Trophoblast cell (in vitro differentiated cells and primary cell): ENCODE measurements around the gene MILR1.

ENCODE experiments used
- DNase-seq, 2 donors: peaks; one replicate each; pipeline ENCODE4 v3.0.0-alpha.2; 2016
- H2AFZ ChIP-seq: 2 replicates; pipeline ENCODE4 v1.6.1; 2013; ENCODE audit warnings: low read length, moderate library complexity, mild to moderate bottlenecking; ENCODE audit not compliant: insufficient read depth, poor library complexity
- H2AK5ac ChIP-seq: 2 replicates; pipeline ENCODE4 v1.6.1; 2013; ENCODE audit warnings: mild to moderate bottlenecking, low read length
- H2BK120ac ChIP-seq: 2 replicates; pipeline ENCODE4 v1.6.1; 2013; ENCODE audit warnings: low read length, mild to moderate bottlenecking, moderate library complexity; ENCODE audit not compliant: insufficient read depth, poor library complexity
- H2BK12ac ChIP-seq: 2 replicates; pipeline ENCODE4 v1.6.1; 2013; ENCODE audit warnings: mild to moderate bottlenecking, low read length, moderate library complexity
- H2BK5ac ChIP-seq: 2 replicates; pipeline ENCODE4 v1.6.1; 2013; ENCODE audit warnings: low read length, low read depth, moderate library complexity, mild to moderate bottlenecking; ENCODE audit not compliant: poor library complexity
- H3K14ac ChIP-seq: 2 replicates; pipeline ENCODE4 v1.6.1; 2013; ENCODE audit warnings: mild to moderate bottlenecking, low read length
- H3K18ac ChIP-seq: 2 replicates; pipeline ENCODE4 v1.6.1; 2013; ENCODE audit warnings: mild to moderate bottlenecking, low read length
- H3K23ac ChIP-seq: 2 replicates; pipeline ENCODE4 v1.6.1; 2013; ENCODE audit warnings: low read length
- H3K27ac ChIP-seq: 2 replicates; pipeline ENCODE4 v1.5.1; 2013; ENCODE audit warnings: low read depth, mild to moderate bottlenecking, inconsistent platforms, low read length, moderate library complexity
- H3K27me3 ChIP-seq: 2 replicates; pipeline ENCODE4 v1.6.1; 2013; ENCODE audit warnings: inconsistent platforms, mild to moderate bottlenecking, low read length, moderate library complexity; ENCODE audit not compliant: insufficient read depth
- H3K36me3 ChIP-seq, 2 experiments: 1 replicate in 1 of 2; 2 replicates in 1 of 2; pipeline ENCODE4 v1.6.1; 2013; ENCODE audit warnings: low read length in 2 of 2, mild to moderate bottlenecking in 2 of 2, moderate library complexity in 1 of 2; ENCODE audit not compliant: insufficient read depth in 2 of 2, control insufficient read depth in 1 of 2
- H3K4ac ChIP-seq: 2 replicates; pipeline ENCODE4 v1.6.1; 2013; ENCODE audit warnings: low read depth, mild to moderate bottlenecking, low read length, moderate library complexity
- H3K4me1 ChIP-seq, 2 experiments: 1 replicate in 1 of 2; 2 replicates in 1 of 2; pipeline ENCODE4 v1.6.1; 2013; ENCODE audit warnings: low read length in 2 of 2, mild to moderate bottlenecking in 2 of 2, moderate library complexity in 1 of 2; ENCODE audit not compliant: insufficient read depth in 2 of 2, control insufficient read depth in 1 of 2
- H3K4me2 ChIP-seq: 2 replicates; pipeline ENCODE4 v1.6.1; 2013; ENCODE audit warnings: inconsistent platforms, mild to moderate bottlenecking, low read length, moderate library complexity
- H3K4me3 ChIP-seq: 2 replicates; pipeline ENCODE4 v1.5.1; 2013; ENCODE audit warnings: mild to moderate bottlenecking, low read depth, low read length, inconsistent platforms
- H3K79me1 ChIP-seq: one replicate; pipeline ENCODE4 v1.6.1; 2013; ENCODE audit warnings: low read length
- H3K79me2 ChIP-seq: 2 replicates; pipeline ENCODE4 v1.6.1; 2013; ENCODE audit warnings: low read length, mild to moderate bottlenecking; ENCODE audit not compliant: control insufficient read depth, insufficient read depth, poor library complexity
- H3K9ac ChIP-seq: 2 replicates; pipeline ENCODE4 v1.6.1; 2013; ENCODE audit warnings: mild to moderate bottlenecking, low read length
- H3K9me3 ChIP-seq: 2 replicates; pipeline ENCODE4 v1.6.1; 2013; ENCODE audit warnings: low read depth, mild to moderate bottlenecking, control low read depth, inconsistent platforms, low read length; ENCODE audit not compliant: insufficient read depth
- H4K12ac ChIP-seq: 2 replicates; pipeline ENCODE4 v1.6.1; 2013; ENCODE audit warnings: low read depth, mild to moderate bottlenecking, low read length, moderate library complexity
- H4K8ac ChIP-seq: 2 replicates; pipeline ENCODE4 v1.6.1; 2013; ENCODE audit warnings: low read depth, mild to moderate bottlenecking, low read length, moderate library complexity
- H4K91ac ChIP-seq: one replicate; pipeline ENCODE4 v1.6.1; 2013; ENCODE audit warnings: low read depth, mild to moderate bottlenecking, low read length, moderate library complexity
- WGBS: extraction: QIAGEN DNeasy Blood & Tissue Kit; methylation state at CpG from one replicate; pipeline ENCODE4 v1.1.7; 2013; ENCODE audit warnings: missing lambda C conversion rate; ENCODE audit not compliant: insufficient read length, insufficient coverage; ENCODE audit errors: extremely low coverage; 5-methylcytosine and 5-hydroxymethylcytosine counted together

MILR1 gene

DNA sequence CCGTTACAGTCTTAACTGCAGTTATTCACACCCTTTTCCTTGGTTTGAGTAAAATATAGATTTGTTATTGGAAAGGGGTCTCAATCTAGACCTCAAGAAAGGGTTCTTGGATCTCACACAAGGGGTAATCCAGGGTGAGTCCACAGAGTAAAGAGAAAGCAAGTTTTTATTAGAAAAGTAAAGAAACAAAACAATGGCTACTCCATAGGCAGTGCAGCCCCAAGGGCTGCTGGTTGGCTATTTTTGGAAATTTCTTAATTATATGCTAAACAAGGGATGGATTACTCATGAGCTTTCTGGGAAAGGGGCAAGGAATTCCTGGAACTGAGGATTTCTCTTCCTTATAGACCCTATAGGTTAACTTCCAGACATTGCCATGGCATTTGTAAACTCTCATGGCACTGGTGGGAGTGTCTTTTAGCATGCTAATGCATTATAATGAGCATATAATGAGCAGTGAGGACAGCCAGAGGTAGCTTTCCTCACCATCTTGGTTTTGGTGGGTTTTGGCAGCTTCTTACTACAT, 24.5 kb upstream of the MILR1 start:
- no peaks in the 10 kb centered on the region for H3K79me1 ChIP-seq
- H4K8ac ChIP-seq, result no peak overlapping the region
- H2BK120ac ChIP-seq, result no peak overlapping the region
- no peak overlapping the region for H3K4me2 ChIP-seq
- H3K18ac ChIP-seq, result no peak overlapping the region
- no peaks in the 10 kb centered on the region for H3K27me3 ChIP-seq
- H3K4ac ChIP-seq, result no peak overlapping the region
- H3K4me3 ChIP-seq, result no peak overlapping the region
- H3K14ac ChIP-seq, result no peak overlapping the region
- H2BK12ac ChIP-seq, result no peak overlapping the region
- no peaks in the 10 kb centered on the region for H3K79me2 ChIP-seq
- H4K12ac ChIP-seq, result no peak overlapping the region
- H3K9ac ChIP-seq, result no peak overlapping the region
- H2AFZ ChIP-seq, result no peak overlapping the region
- no peaks in the 10 kb centered on the region for H3K36me3 ChIP-seq
- DNase-seq, result peak in 1 of 2 donors; percentile 34
- no peak overlapping the region for H3K23ac ChIP-seq
- no peaks in the 10 kb centered on the region for H3K9me3 ChIP-seq
- H2AK5ac ChIP-seq, result no peak overlapping the region
- H4K91ac ChIP-seq, result peak overlapping the region; percentile 54
- no peaks in the 10 kb centered on the region for H3K4me1 ChIP-seq
- WGBS, result no CpG with 5 or more reads among the region's 1 CpG
- no peak overlapping the region for H2BK5ac ChIP-seq
- H3K27ac ChIP-seq, result no peak overlapping the region

DNA sequence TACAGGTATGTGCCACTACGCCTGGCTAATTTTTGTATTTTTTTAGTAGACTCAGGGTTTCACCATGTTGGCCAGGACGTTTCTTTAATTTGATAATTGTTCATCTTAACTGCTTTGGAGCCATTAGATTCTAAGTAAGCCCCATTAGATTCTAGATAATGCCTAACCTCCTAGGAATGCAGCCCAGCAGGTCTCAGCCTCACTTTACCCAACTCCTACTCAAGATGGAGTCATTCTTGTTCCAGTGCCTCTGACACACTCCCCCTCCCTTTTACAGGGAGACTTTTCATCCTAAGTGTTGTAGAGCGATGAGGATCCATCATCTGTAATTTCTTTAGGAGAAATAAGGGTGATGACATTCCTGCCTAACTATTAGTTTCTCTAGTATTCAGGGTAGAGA, 23.7 kb upstream of the MILR1 start:
- Histone ChIP-seq H3K9ac (no peak overlapping the region), H2BK12ac (no peak overlapping the region), H3K79me2 (no peaks in the 10 kb centered on the region), H2BK120ac (no peak overlapping the region), H2BK5ac (no peak overlapping the region), H3K9me3 (no peaks in the 10 kb centered on the region), H3K23ac (no peak overlapping the region), H4K91ac (no peak overlapping the region), H3K4me3 (no peak overlapping the region), H3K4me1 (no peaks in the 10 kb centered on the region), H3K14ac (no peak overlapping the region), H3K27ac (no peak overlapping the region), H2AFZ (no peak overlapping the region), H4K8ac (no peak overlapping the region), H3K79me1 (no peaks in the 10 kb centered on the region), H3K18ac (no peak overlapping the region), H4K12ac (no peak overlapping the region), H3K4ac (no peak overlapping the region), H3K27me3 (no peaks in the 10 kb centered on the region), H3K36me3 (no peaks in the 10 kb centered on the region), H2AK5ac (no peak overlapping the region), H3K4me2 (no peak overlapping the region)
- peak in 1 of 2 donors; percentile 55 for DNase-seq
- WGBS, result no CpG with 5 or more reads among the region's 3 CpGs

- H2AFZ ChIP-seq, result no peak overlapping the region
- no peak overlapping the region for H4K8ac ChIP-seq
- no peak overlapping the region for H3K14ac ChIP-seq
- no peak overlapping the region for H3K18ac ChIP-seq
- H2AK5ac ChIP-seq, result no peak overlapping the region
- H3K9me3 ChIP-seq, result no peaks in the 10 kb centered on the region
- H3K79me2 ChIP-seq, result no peaks in the 10 kb centered on the region
- H2BK5ac ChIP-seq, result no peak overlapping the region
- H3K27me3 ChIP-seq, result no peaks in the 10 kb centered on the region
- no peak overlapping the region for H3K9ac ChIP-seq
- H2BK120ac ChIP-seq, result no peak overlapping the region
- H3K23ac ChIP-seq, result no peak overlapping the region
- no peak overlapping the region for H3K27ac ChIP-seq
- H3K4ac ChIP-seq, result no peak overlapping the region
- no peak for DNase-seq
- H3K36me3 ChIP-seq, result no peaks in the 10 kb centered on the region
- no peak overlapping the region for H4K91ac ChIP-seq
- no peak overlapping the region for H3K4me3 ChIP-seq
- H3K4me2 ChIP-seq, result no peak overlapping the region
- H4K12ac ChIP-seq, result no peak overlapping the region
- no peaks in the 10 kb centered on the region for H3K4me1 ChIP-seq
- H2BK12ac ChIP-seq, result no peak overlapping the region
- no peaks in the 10 kb centered on the region for H3K79me1 ChIP-seq
Observed at GRCh38 chr17:64426596-64426995, 22.3 kb upstream of the MILR1 start.

- H3K4me3 ChIP-seq, result no peak overlapping the region
- no peaks in the 10 kb centered on the region for H3K79me2 ChIP-seq
- H3K4me2 ChIP-seq, result no peak overlapping the region
- H3K18ac ChIP-seq, result no peak overlapping the region
- H2AK5ac ChIP-seq, result no peak overlapping the region
- peak; percentile 79 to 87 for DNase-seq
- H3K14ac ChIP-seq, result no peak overlapping the region
- no peak overlapping the region for H4K12ac ChIP-seq
- no peak overlapping the region for H3K4ac ChIP-seq
- H3K27me3 ChIP-seq, result no peaks in the 10 kb centered on the region
- no peak overlapping the region for H2BK5ac ChIP-seq
- H2BK120ac ChIP-seq, result no peak overlapping the region
- no peak overlapping the region for H3K27ac ChIP-seq
- H3K9ac ChIP-seq, result no peak overlapping the region
- no peak overlapping the region for H4K91ac ChIP-seq
- no peaks in the 10 kb centered on the region for H3K79me1 ChIP-seq
- H3K23ac ChIP-seq, result no peak overlapping the region
- no peak overlapping the region for H4K8ac ChIP-seq
- H3K4me1 ChIP-seq, result no peaks in the 10 kb centered on the region
- H2BK12ac ChIP-seq, result no peak overlapping the region
- no peaks in the 10 kb centered on the region for H3K36me3 ChIP-seq
- H2AFZ ChIP-seq, result no peak overlapping the region
- WGBS, result no CpG with 5 or more reads among the region's 1 CpG
- no peaks in the 10 kb centered on the region for H3K9me3 ChIP-seq
Observed at GRCh38 chr17:64428406-64428805, 20.5 kb upstream of the MILR1 start.
